ENCODE data around the gene CEP85. TPM values are rescaled to one million over a fixed set of nuclear protein-coding genes. Genes with fewer than 3 reads are reported as not detected.

The CEP85 gene
- total RNA-seq, 1 experiment from 2014 or later, result 38.6 TPM

DNA sequence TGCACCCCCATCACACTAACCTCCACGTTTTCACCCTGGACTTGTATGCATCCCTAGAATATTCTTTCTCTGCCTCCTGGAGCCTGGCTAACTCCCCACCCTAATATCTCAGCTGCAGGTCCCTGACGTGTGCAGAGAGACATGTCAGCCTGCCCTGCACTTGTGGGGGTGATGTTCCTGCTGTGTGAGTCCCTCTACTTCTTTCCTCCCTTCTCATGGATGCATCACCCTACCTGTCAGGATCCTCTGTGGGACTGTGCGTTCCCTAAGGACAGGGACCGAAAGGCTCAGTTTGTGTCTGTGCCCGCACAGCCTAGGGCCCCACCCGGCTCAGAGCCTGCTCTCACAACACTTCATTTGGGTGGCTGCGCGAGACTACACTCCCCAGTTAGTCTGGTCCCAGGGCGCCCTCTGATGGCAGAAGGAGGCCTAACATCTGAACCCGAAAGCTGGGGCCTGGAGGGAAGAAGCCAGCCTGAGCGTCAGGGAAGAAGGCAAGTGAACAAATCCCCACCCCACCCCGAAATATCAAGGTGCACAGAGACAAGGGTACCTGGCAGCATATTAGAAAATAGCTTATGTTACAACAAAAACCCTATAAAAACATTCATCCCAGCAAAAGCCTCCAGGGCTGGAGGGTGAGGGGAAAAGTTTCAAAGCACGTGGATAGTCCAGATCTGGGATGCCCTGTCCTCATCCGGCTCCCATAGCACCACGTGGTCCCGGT is 87.5 kb downstream of the CEP85 start:
- H3K27ac ChIP-seq (ENCODE audit: insufficient read length, low read depth, low read length), result no peak overlapping the region
- H3K56ac ChIP-seq (ENCODE audit: insufficient read length, low read depth, low read length), result no peak overlapping the region
- no peaks in the 10 kb centered on the region for H3K9me3 Mint-ChIP-seq
- no peak overlapping the region; a peak in 1 of 7 replicates for H3K27ac Mint-ChIP-seq
- H3K4me1 ChIP-seq (ENCODE audit: insufficient read depth, low read length), result no peaks in the 10 kb centered on the region
- H4K8ac ChIP-seq (replicated peaks; ENCODE audit: insufficient read length, low read depth, low read length), result no peak overlapping the region
- H2BK20ac ChIP-seq (ENCODE audit: low read depth, low read length, poor library complexity, severe bottlenecking), result no peak overlapping the region
- no peaks in the 10 kb centered on the region for H3K23me2 ChIP-seq (ENCODE audit: insufficient read length, low read depth, low read length, poor library complexity, severe bottlenecking)
- H3K4ac ChIP-seq (ENCODE audit: low read depth, low read length), result no peak overlapping the region
- H2BK12ac ChIP-seq (ENCODE audit: insufficient read length, low read depth, low read length), result no peak overlapping the region
- DNase-seq, result peak; percentile 89
- no peaks in the 10 kb centered on the region for H3K27me3 Mint-ChIP-seq (ENCODE audit: low read depth)
- H3T11ph ChIP-seq (ENCODE audit: low read length), result no peak overlapping the region
- no peaks in the 10 kb centered on the region for H4K20me1 ChIP-seq (ENCODE audit: control insufficient read depth, insufficient read depth, insufficient read length)
- H3K4me3 Mint-ChIP-seq, result no peak overlapping the region
- H3K9ac ChIP-seq (ENCODE audit: extremely low read depth, insufficient read length, low read length), result no peak overlapping the region
- no peak overlapping the region for H2AK5ac ChIP-seq (ENCODE audit: insufficient read length, low read length)
- no peak overlapping the region for H2AFZ ChIP-seq (ENCODE audit: low read length)
- H3K4me2 ChIP-seq (ENCODE audit: insufficient read depth, insufficient read length, low read length), result no peak overlapping the region
- H3K36me3 Mint-ChIP-seq (ENCODE audit: insufficient read depth in 1 of 3, low read depth in 3 of 3), result peaks cover 16 to 46% (median 33%) of the 10 kb centered on the region in 3 experiments; a peak in 6 of 7 replicates
- no peak overlapping the region for H4K5ac ChIP-seq (ENCODE audit: insufficient read length, low read depth, low read length)
- WGBS (ENCODE audit: extremely low coverage, insufficient read length, low lambda C conversion rate), result no CpG with 5 or more reads among the region's 16 CpGs
- no peaks in the 10 kb centered on the region for H3K79me1 ChIP-seq (ENCODE audit: insufficient read depth, low read depth, low read length, poor library complexity, severe bottlenecking)
- no peak overlapping the region for H4K91ac ChIP-seq (ENCODE audit: insufficient read length, low read depth, low read length)
- H2BK120ac ChIP-seq (ENCODE audit: low read depth, low read length, poor library complexity, severe bottlenecking), result no peak overlapping the region
- no peak overlapping the region for H2BK15ac ChIP-seq (ENCODE audit: low read depth, low read length)
- H3K27me3 ChIP-seq (ENCODE audit: insufficient read depth, low read length), result no peaks in the 10 kb centered on the region
- H2BK5ac ChIP-seq (ENCODE audit: insufficient read length, low read length), result no peak overlapping the region
- TF ChIP-seq CTCF (conservative IDR thresholded peaks at IDR 0.05), result peak; percentile 91
- no peak overlapping the region for H3K18ac ChIP-seq (ENCODE audit: insufficient read length, low read depth, low read length)
- peaks cover 24 to 35% of the 10 kb centered on the region in 2 experiments for H3K4me1 Mint-ChIP-seq
- H3K79me2 ChIP-seq (ENCODE audit: insufficient read depth, low read length), result no peaks in the 10 kb centered on the region
- H3K14ac ChIP-seq (ENCODE audit: insufficient read depth, low read length), result no peak overlapping the region
- no peak overlapping the region for H3K23ac ChIP-seq (ENCODE audit: insufficient read length, low read depth, low read length)
- H3K9me3 ChIP-seq (ENCODE audit: control insufficient read depth, low read depth, low read length), result no peaks in the 10 kb centered on the region
